ENCODE data around the gene ST3GAL3. TPM values are rescaled to one million over a fixed set of nuclear protein-coding genes. Genes with fewer than 3 reads are reported as not detected.

Gene ST3GAL3
- total and polyA plus RNA-seq, 2 experiments from 2014 or later: 6.2 to 6.3 TPM

DNA sequence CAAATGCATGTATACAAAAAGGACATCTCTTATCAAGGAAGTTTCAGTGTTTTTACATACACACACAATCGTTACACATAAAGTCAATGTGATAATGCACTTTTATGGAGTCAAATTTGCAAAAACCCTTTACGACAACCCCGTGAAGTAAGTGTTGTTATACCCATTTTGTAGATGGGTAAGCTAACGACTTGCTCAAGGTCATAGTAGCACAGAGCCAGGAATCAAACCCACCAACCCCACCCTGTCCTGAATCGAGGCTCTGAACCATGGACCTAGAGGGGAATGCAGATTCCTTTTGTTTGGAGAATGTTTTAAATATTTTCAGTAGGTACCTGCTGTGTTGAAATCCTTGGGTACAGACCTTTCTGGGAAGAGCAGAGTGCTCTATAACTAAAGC is 148.9 kb downstream of the ST3GAL3 start:
- Histone ChIP-seq H3K9me2 (replicated peaks; ENCODE audit: insufficient read depth) (no peaks in the 10 kb centered on the region), H3K9me3 (ENCODE audit: low read depth) (no peaks in the 10 kb centered on the region), H3K4me2 (no peak overlapping the region), H4K20me1 (ENCODE audit: insufficient read depth, poor library complexity, severe bottlenecking) (no peaks in the 10 kb centered on the region), H3K27me3 (no peaks in the 10 kb centered on the region), H3K27ac (no peak overlapping the region), H3K4me1 (ENCODE audit: insufficient read depth) (no peaks in the 10 kb centered on the region), H3K4me3 (no peak overlapping the region), H3K36me3 (replicated peaks; ENCODE audit: insufficient read depth, low read depth) (no peaks in the 10 kb centered on the region), H3K79me2 (no peaks in the 10 kb centered on the region), H2AFZ (no peak overlapping the region)
- 95% methylated on average over 5 of the region's 5 CpGs for WGBS (ENCODE audit: low lambda C conversion rate, missing lambda C conversion rate)
- DNase-seq (ENCODE audit: low spot score): no peak
- TF ChIP-seq EZH2 (IDR thresholded peaks at IDR 0.05; ENCODE audit: borderline replicate concordance) (no peak), EZH2phosphoT487 (IDR thresholded peaks at IDR 0.05; ENCODE audit: low read depth, severe bottlenecking, unreplicated experiment) (no peak), CTCF (IDR thresholded peaks at IDR 0.05; ENCODE audit: poor library complexity) (no peak)

DNA sequence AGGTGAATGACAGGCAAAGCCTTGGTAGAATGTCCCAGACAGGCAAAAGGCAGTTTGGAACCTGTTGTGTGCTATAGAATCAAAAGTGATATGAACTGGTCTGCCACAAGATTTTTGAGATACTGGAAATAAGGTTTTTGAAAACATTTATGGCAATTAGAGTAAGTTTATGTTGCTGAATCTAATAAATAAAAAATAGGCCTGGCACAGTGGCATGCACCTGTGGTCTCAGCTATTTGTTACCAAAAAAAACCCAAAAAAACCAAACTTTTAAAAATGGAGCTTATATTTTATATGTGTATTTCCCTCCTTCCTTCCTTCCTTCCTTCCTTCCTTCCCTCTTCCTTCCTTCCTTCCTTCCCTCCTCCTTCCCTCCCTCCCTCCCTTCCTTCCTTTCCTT is 149.8 kb downstream of the ST3GAL3 start:
- no peaks in the 10 kb centered on the region for H4K20me1 ChIP-seq (ENCODE audit: insufficient read depth, poor library complexity, severe bottlenecking)
- no peaks in the 10 kb centered on the region for H3K9me2 ChIP-seq (replicated peaks; ENCODE audit: insufficient read depth)
- TF ChIP-seq EZH2phosphoT487 (IDR thresholded peaks at IDR 0.05; ENCODE audit: low read depth, severe bottlenecking, unreplicated experiment) (no peak), CTCF (IDR thresholded peaks at IDR 0.05; ENCODE audit: poor library complexity) (no peak), EZH2 (IDR thresholded peaks at IDR 0.05; ENCODE audit: borderline replicate concordance) (no peak)
- no peaks in the 10 kb centered on the region for H3K4me1 ChIP-seq (ENCODE audit: insufficient read depth)
- no peaks in the 10 kb centered on the region for H3K9me3 ChIP-seq (ENCODE audit: low read depth)
- DNase-seq (ENCODE audit: low spot score): no peak
- no peaks in the 10 kb centered on the region for H3K27me3 ChIP-seq
- no peak overlapping the region for H3K4me2 ChIP-seq
- no peak overlapping the region for H3K27ac ChIP-seq
- no peak overlapping the region for H3K4me3 ChIP-seq
- H3K79me2 ChIP-seq: no peaks in the 10 kb centered on the region
- no peaks in the 10 kb centered on the region for H3K36me3 ChIP-seq (replicated peaks; ENCODE audit: insufficient read depth, low read depth)
- H2AFZ ChIP-seq: no peak overlapping the region

DNA sequence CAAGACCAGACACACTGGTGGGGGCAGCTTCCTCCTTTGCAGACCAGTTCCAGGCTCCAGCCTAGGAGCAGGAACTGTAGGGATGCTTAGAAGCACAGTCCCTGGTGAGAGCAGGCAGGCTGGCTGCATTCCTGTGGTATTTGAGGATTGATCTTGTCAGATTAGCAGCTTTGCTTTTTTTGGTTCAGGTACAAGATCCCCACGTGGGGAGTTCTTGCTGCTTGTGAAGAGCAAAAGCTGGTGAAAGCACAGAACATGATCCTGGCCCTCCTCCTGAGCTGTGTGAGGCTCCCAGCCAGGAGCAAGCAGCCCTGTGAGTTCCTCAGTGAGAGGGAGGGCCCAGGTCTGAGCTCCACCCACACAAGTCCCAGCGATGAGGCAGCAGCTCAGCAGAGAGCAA is 151.0 kb downstream of the ST3GAL3 start:
- Histone ChIP-seq H3K79me2 (no peaks in the 10 kb centered on the region), H4K20me1 (ENCODE audit: insufficient read depth, poor library complexity, severe bottlenecking) (no peaks in the 10 kb centered on the region), H3K4me2 (no peak overlapping the region), H3K36me3 (replicated peaks; ENCODE audit: insufficient read depth, low read depth) (no peaks in the 10 kb centered on the region), H2AFZ (no peak overlapping the region), H3K9me3 (ENCODE audit: low read depth) (no peaks in the 10 kb centered on the region), H3K9me2 (replicated peaks; ENCODE audit: insufficient read depth) (no peaks in the 10 kb centered on the region), H3K4me1 (ENCODE audit: insufficient read depth) (no peaks in the 10 kb centered on the region), H3K4me3 (no peak overlapping the region), H3K27ac (no peak overlapping the region), H3K27me3 (no peaks in the 10 kb centered on the region)
- peak; percentile 76 for DNase-seq (ENCODE audit: low spot score)
- WGBS (ENCODE audit: low lambda C conversion rate, missing lambda C conversion rate): 17% methylated on average over 2 of the region's 2 CpGs
- TF ChIP-seq EZH2 (IDR thresholded peaks at IDR 0.05; ENCODE audit: borderline replicate concordance) (no peak), EZH2phosphoT487 (IDR thresholded peaks at IDR 0.05; ENCODE audit: low read depth, severe bottlenecking, unreplicated experiment) (no peak), CTCF (IDR thresholded peaks at IDR 0.05; ENCODE audit: poor library complexity) (no peak)

DNA sequence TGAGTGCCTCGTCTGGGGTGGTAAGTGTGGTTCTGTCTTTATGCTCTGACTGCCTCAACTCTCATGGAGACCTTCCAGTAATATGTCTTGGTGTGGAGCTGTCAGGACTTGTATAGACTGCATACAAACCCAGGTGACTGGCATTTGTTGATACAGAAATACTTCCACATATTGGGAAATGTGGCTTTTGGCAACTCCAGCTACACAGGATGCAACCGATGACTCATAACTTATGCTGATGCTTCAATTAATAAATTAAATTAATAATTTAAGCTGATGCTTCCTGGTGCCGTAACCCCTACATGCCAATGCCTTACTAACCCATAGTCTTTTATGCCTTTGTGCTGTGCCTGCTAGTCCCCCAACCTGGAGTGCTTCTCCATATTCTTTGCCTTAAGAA is 154.0 kb downstream of the ST3GAL3 start:
- Histone ChIP-seq H3K9me2 (replicated peaks; ENCODE audit: insufficient read depth) (no peaks in the 10 kb centered on the region), H3K4me1 (ENCODE audit: insufficient read depth) (no peaks in the 10 kb centered on the region), H3K27me3 (no peaks in the 10 kb centered on the region), H3K79me2 (no peaks in the 10 kb centered on the region), H3K36me3 (replicated peaks; ENCODE audit: insufficient read depth, low read depth) (no peaks in the 10 kb centered on the region), H3K4me3 (no peak overlapping the region), H3K4me2 (no peak overlapping the region), H2AFZ (no peak overlapping the region), H4K20me1 (ENCODE audit: insufficient read depth, poor library complexity, severe bottlenecking) (no peaks in the 10 kb centered on the region), H3K27ac (no peak overlapping the region), H3K9me3 (ENCODE audit: low read depth) (no peaks in the 10 kb centered on the region)
- DNase-seq (ENCODE audit: low spot score): no peak
- TF ChIP-seq EZH2 (IDR thresholded peaks at IDR 0.05; ENCODE audit: borderline replicate concordance) (no peak), EZH2phosphoT487 (IDR thresholded peaks at IDR 0.05; ENCODE audit: low read depth, severe bottlenecking, unreplicated experiment) (no peak), CTCF (IDR thresholded peaks at IDR 0.05; ENCODE audit: poor library complexity) (no peak)
- WGBS (ENCODE audit: low lambda C conversion rate, missing lambda C conversion rate): 94% methylated on average over 3 of the region's 3 CpGs

Measured in hepatocyte (in vitro differentiated cells).